NCI-H2196 treated with DMSO at 0.1 percent for 48 hours (cell line): ENCODE measurements around the gene VGLL3.
"Not testable (repeated sequence)": the region's sequence is repeated elsewhere in the genome, so short reads cannot be mapped to it uniquely, and the experiment has no call there.

ENCODE experiments used
- DNase-seq: peaks from one replicate; lab custom pipeline; 2025; ENCODE audit not compliant: unreplicated experiment; lab: John Stamatoyannopoulos, UW

Gene VGLL3

GRCh38 chr3:86989611-86990010, 1.3 kb downstream of the VGLL3 start:
- no peak for DNase-seq

GRCh38 chr3:86989006-86989405, 1.9 kb downstream of the VGLL3 start:
- no peak for DNase-seq

- DNase-seq = no peak
Observed at GRCh38 chr3:86988235-86988634, 2.7 kb downstream of the VGLL3 start.

DNA sequence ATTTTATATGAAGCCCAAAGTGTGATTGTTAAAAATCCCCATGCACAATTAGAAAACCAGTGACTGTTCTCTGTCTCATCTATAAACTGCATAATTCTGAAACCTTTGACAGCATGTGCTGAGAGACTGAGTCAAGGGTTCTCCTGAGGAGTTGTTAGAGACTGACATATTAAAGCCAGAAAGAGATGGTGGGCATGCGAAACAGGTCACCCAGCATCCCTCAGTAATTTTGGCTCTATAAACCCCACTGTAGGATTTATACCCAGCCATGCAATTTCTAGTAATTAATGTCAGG, 3.6 kb downstream of the VGLL3 start:
- no peak for DNase-seq

DNA sequence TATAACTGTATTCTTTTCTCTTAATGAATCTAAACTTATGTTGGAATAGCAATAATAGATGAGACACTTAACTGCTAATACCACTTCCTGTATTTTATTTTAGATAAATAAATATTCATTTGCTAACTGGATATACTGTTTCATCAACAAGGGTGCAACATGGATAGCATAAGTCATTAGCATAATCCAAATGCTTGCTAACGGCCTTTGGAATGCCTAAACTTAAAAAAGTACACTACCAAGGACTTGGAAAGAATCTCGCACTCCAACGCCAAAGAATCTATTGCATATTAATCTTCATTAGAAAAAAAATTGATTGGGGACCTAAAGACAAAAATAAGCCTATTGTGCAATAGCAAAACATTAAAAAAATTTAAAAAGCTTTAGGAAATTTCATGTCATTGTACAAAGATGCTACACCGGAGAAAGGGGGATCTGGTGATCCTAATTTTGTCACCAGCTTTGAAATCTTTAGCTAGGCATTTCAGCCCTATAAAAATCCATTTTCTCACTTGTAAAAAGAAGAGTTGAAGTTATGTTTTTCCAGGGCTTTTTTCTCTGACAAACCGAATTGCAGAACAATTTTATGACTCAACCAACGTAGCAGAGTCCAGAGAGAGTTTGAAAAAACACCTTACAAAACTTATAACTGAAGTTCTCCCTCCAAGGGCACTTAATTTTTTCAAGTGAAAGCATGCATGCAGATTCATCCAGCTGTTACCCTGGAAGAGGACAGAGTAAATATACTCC, 4.1 kb downstream of the VGLL3 start:
- DNase-seq = no peak

DNA sequence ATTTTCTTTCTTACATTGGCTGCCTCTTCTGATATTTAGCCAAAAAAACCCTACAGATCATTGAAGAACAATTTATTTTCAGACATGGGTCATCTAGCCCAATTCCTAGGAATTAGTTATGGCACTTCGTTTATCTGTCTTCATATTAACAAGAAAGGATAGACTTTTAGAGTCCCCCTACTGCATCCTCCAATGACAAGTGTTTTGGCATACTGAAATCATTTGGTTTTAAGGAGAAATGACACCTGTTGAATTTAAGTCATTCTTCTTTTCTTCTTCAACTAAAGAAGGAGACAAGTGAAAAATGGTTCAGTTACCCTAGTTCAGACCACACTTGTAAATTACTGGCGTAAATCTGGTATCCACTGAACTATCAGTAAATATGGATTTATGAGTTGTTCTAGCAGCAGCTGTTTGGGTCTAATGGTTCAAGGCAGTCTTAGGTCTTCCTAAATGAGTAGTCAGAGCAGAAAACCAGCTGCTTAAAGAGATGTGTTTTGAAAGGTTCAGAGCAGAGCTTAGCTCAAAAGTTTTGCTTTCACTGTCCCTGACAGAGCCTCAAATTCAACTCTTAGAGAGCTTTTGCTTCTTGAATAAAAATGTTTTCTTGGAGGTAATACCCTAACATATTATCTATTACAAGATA, 5.6 kb downstream of the VGLL3 start:
- no peak for DNase-seq

DNA sequence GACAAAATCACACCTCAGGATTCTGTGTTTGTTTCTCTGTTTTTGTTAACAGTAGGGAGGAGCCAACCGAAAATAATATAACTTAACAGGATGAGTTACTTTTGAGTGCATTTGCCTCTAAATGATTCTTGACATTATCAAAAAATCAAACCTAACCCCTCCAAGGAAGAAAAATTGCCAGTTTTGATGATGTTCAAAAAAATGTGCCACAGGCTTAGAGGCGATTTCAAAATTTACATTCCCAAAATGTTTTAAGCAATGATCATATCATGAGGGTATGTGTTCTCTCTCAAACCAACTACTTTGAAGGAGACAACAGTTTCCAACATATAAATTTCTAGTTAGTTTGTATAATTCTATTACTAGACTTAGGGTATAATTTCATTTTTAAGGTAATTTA, 6.7 kb downstream of the VGLL3 start:
- no peak for DNase-seq

DNA sequence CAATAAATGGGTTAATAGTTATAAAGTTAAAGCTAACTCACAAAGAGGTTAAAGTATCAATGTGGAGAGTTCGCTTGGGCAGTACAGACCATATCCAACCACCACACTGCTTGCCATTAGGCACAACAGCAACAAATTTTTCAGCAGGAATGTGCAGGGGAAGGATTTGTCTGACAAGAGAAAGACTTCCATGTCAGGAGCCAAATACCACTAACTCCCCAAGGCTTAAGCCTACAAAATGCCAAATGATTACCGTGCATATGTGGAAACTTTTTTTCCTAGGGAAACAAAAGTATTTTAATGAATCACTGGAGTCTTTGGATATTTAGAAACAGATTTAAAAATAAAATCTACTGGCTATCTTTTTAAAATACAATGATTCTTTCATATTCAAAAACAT, 8.1 kb downstream of the VGLL3 start:
- no peak for DNase-seq

DNA sequence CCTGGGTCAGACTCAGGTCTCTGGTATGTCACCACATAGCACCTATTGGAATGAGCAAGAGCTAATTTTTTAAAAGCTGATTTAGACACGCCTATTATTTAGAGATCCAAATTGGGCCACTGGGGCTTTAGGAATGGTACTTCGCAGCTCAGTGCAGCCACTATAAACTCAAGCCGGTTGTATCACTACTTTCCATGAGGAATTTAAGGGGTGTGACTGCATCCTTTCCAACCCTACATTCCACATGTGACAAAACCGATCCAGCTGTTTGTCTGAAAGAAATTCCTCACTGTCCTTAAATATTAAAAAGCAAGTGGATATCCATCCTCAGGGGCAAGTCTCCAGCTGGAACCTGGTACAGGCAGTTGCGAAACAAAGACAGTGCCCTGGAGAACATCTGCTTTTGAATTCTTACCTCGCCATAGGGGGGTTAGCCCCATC, 12.8 kb downstream of the VGLL3 start:
- no peak for DNase-seq

GRCh38 chr3:86976219-86976618, 14.7 kb downstream of the VGLL3 start:
- DNase-seq = no peak

GRCh38 chr3:86974177-86974576, 16.8 kb downstream of the VGLL3 start:
- not testable (repeated sequence) for DNase-seq

GRCh38 chr3:86973440-86973839, 17.5 kb downstream of the VGLL3 start:
- no peak for DNase-seq

DNA sequence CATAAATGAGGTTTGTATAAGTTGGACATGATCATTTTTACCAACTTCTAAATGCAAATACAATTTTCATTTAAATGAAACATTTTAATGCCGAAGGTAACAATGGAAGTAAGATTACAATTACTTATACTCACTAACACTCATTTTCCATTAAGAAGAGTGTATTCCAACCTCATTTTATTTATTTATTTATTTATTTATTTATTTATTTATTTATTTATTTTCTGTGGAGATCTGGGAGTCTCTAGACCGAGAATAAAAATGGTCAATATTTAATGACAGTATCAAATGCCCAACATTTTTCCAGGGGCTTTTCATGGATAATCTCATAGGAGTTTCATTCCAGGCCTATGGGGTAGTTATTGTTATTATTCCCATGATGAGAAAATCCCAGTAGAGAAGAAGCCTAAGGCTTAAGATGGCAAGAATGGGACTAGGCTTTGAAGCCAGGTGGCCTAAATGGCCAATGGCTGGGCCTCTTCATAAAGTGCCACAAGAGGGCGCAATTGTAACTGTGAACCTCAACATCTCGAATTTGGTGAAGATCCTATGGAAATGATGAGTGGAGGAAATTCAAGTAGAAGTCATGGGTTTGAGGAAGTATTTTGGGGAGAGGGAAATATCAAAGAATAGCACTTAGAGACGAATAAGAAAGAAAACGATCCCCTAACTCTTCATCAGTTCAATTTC, 21.3 kb downstream of the VGLL3 start:
- no peak for DNase-seq

DNA sequence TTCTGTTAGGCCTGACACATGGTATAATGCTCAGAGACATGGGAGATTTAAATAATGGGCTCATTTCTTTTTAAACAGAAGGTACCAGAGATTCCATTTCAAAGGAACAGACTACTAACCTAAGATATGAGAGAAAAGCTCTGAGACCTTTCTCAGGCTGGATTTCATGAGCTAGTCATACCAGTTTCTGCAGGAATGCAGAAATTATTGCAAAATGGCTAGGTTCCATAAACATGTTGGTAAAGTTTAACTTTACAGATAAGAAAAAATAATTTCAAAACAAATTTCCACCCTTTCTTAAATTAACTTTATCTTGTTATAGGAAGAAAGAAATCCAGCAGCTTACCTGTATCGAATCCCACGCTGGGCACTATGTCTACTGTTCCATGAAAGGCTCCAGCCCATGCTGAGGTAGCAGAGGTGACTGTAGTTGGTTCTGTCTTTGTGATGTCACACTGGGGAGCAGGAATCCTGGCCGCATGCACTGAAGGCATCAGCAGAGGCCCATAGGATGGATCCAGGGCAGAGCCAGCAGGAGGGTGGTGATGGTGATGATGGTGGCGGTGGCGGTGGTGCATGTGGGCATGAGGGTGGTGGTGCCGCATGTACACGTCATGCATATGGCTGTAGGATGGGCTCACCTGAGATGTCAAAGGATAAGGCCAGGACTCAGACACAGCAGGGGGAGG, 22.6 kb downstream of the VGLL3 start:
- no peak for DNase-seq

DNA sequence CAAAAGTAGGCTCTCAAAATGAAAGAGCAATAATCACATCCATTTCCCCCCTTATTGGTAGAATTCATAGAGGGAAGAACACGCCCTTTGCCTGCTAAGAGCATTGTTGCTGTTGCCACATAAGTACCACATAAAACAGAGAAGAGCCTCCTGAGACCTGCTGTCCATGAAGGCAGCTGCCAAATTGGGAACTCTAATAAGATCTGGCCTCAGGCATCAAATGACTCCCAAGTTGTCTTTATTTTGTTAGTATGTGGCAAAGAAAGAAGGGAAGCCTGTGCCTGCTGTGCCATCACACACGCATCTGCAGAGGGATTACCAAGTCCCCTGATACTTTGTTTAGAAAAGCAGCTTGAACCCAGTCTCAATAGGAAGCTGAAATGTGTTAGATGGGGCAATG, 23.9 kb downstream of the VGLL3 start:
- DNase-seq = no peak

GRCh38 chr3:86965166-86965565, 25.8 kb downstream of the VGLL3 start:
- no peak for DNase-seq

- DNase-seq = no peak
Observed at GRCh38 chr3:86963611-86964010, 27.3 kb downstream of the VGLL3 start.

DNA sequence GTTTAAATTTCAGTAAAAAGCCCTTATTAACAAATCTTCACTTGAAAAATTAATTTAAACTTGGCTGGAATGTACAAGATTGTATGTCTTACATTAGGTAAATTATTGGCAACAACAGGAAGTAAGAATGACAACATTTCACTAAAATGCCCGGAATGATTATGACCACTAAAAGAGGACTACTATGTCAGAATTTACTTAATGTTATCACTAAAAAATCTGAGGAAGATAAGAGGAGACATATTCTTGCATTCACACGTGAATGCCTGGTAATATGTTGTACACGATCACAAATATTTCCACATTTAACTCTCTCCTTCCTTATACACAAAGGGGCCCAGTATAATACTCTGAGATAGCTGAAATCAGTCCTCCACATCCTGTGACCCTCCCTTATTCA, 29.7 kb downstream of the VGLL3 start:
- DNase-seq = no peak

GRCh38 chr3:86960550-86960949, 30.4 kb downstream of the VGLL3 start:
- no peak for DNase-seq

DNA sequence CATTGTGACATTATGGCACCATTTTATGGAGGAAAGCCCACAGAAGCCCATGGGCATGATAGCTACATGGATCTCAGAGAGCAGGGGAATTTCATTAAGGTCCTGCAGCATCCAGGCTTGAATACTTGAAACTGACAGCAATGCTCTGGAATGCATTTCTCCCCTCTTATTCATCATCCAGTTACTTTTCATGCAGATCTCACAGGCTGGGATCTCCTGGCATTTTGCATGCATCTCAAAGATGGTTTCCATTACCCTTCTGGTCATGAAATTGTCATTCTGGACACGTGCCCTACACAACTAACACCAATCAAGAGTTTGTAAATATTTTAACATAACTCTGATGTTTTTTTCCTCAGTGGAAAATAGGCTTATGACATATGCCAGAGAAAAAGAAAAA, 32.4 kb downstream of the VGLL3 start:
- no peak for DNase-seq

GRCh38 chr3:86954747-86955146, 36.2 kb downstream of the VGLL3 start:
- DNase-seq = no peak

- DNase-seq = no peak
Observed at GRCh38 chr3:86954226-86954625, 36.7 kb downstream of the VGLL3 start.
